ENCODE data around the gene WNT16.

DNA sequence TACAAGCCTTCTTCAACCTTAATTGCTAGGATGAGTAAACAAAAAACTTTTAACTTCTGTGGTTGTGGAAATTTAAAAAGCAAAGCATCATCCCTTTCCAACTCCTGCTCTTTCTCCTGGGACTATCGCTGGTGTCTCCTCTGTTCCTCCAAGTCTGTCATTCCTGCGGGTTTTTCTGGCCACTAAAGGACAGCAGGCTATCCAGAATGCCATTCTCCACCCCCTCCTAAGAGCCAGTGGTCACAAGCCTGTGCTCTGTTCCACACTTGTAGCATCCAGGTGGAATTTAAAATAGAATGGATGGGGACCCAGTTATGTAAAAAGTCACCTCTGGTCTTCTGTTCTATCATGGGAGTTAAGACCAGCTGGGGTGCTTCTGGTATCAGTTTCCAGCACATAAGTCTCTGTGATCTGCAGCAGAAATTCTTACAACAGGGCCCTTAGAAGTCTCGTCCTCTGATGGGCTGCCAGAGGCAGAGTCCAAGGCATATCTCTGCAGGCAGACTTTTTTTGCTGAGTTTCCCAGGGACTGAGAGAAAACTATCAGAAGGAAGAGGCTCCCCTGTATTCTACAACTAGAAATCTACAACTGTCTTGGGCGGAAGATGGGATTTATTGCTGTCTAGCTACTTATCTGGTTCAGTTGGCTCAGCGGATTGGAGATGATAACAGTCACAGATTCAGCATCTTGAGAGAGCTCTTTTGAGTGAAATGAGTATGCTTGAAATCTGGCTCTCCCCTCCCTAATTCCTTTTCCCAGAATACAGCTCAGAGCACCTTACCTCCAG, 5.1 kb upstream of the WNT16 start:
- TF ChIP-seq CTCF (conservative IDR thresholded peaks at IDR 0.05; ENCODE audit: low read depth in 2 of 2) (no peak), POLR2AphosphoS5 (IDR thresholded peaks at IDR 0.05; ENCODE audit: low read depth) (no peak), JUNB (IDR thresholded peaks at IDR 0.05; ENCODE audit: unreplicated experiment) (no peak), EZH2phosphoT487 (IDR thresholded peaks at IDR 0.05; ENCODE audit: unreplicated experiment) (no peak), REST (IDR thresholded peaks at IDR 0.05; ENCODE audit: unreplicated experiment) (no peak)
